Nephron (organoid): ENCODE results near the gene SRSF12.
A peak's percentile ranks its signal among the peaks of the same experiment; 100 is the strongest.

Source experiments
- H3K27ac Mint-ChIP-seq, 3 experiments: 2 replicates each; pipeline ENCODE4 v1.8.0; 2020; ENCODE audit warnings: mixed read lengths in 3 of 3, mild to moderate bottlenecking in 2 of 3, moderate library complexity in 1 of 3
- H3K27me3 Mint-ChIP-seq: 2 replicates; pipeline ENCODE4 v1.8.0; 2021; ENCODE audit warnings: low read depth, mild to moderate bottlenecking, moderate library complexity, mixed read lengths
- H3K36me3 Mint-ChIP-seq: 2 replicates; pipeline ENCODE4 v1.8.0; 2020; ENCODE audit warnings: low read depth, mixed read lengths
- H3K4me1 Mint-ChIP-seq: 2 replicates; pipeline ENCODE4 v1.8.0; 2020; ENCODE audit warnings: mixed read lengths
- H3K4me3 Mint-ChIP-seq, 3 experiments: 2 replicates each; pipeline ENCODE4 v1.8.0; 2020; ENCODE audit warnings: mild to moderate bottlenecking in 3 of 3, mixed read lengths in 3 of 3, moderate library complexity in 2 of 3
- H3K9me3 Mint-ChIP-seq: 2 replicates; pipeline ENCODE4 v1.8.0; 2020; ENCODE audit warnings: mixed read lengths
- CTCF ChIP-seq, 3 experiments: fragments of 200-600 bp; sonication (generic); IDR thresholded peaks; one replicate each; pipeline ENCODE4 v1.5.0; 2021; ENCODE audit warnings: antibody characterized with exemption in 3 of 3; ENCODE audit not compliant: unreplicated experiment in 3 of 3

Gene SRSF12

GRCh38 chr6:89054208-89054607, 63.7 kb downstream of the SRSF12 start:
- TF ChIP-seq CTCF (IDR thresholded peaks at IDR 0.05; ENCODE audit: unreplicated experiment in 3 of 3) = no peak
- Mint-ChIP-seq H3K4me3 (no peak overlapping the region), H3K27me3 (peaks cover 3% of the 10 kb centered on the region), H3K27ac (no peak overlapping the region), H3K36me3 (no peaks in the 10 kb centered on the region), H3K9me3 (no peaks in the 10 kb centered on the region), H3K4me1 (peaks cover 5% of the 10 kb centered on the region)

- H3K36me3 Mint-ChIP-seq = no peaks in the 10 kb centered on the region
- no peaks in the 10 kb centered on the region for H3K9me3 Mint-ChIP-seq
- no peak overlapping the region for H3K4me3 Mint-ChIP-seq
- no peak for TF ChIP-seq CTCF (IDR thresholded peaks at IDR 0.05; ENCODE audit: unreplicated experiment in 3 of 3)
- H3K27ac Mint-ChIP-seq = no peak overlapping the region
- H3K27me3 Mint-ChIP-seq = peaks cover 3% of the 10 kb centered on the region
- H3K4me1 Mint-ChIP-seq = peaks cover 25% of the 10 kb centered on the region
Observed at GRCh38 chr6:89051676-89052075, 66.2 kb downstream of the SRSF12 start.

GRCh38 chr6:89050697-89051096, 67.2 kb downstream of the SRSF12 start:
- peaks cover 3% of the 10 kb centered on the region for H3K27me3 Mint-ChIP-seq
- no peak for TF ChIP-seq CTCF (IDR thresholded peaks at IDR 0.05; ENCODE audit: unreplicated experiment in 3 of 3)
- H3K4me1 Mint-ChIP-seq = peaks cover 25% of the 10 kb centered on the region
- no peak overlapping the region for H3K27ac Mint-ChIP-seq
- H3K36me3 Mint-ChIP-seq = no peaks in the 10 kb centered on the region
- no peak overlapping the region for H3K4me3 Mint-ChIP-seq
- no peaks in the 10 kb centered on the region for H3K9me3 Mint-ChIP-seq

- no peak for TF ChIP-seq CTCF (IDR thresholded peaks at IDR 0.05; ENCODE audit: unreplicated experiment in 3 of 3)
Observed at GRCh38 chr6:89050155-89050554, 67.7 kb downstream of the SRSF12 start.

GRCh38 chr6:89048985-89049384, 68.9 kb downstream of the SRSF12 start:
- TF ChIP-seq CTCF (IDR thresholded peaks at IDR 0.05; ENCODE audit: unreplicated experiment in 3 of 3) = no peak
- H3K4me3 Mint-ChIP-seq = no peak overlapping the region
- peak overlapping the region in 2 of 3 experiments; percentile 13 to 42 for H3K27ac Mint-ChIP-seq
- peaks cover 3% of the 10 kb centered on the region for H3K27me3 Mint-ChIP-seq
- H3K9me3 Mint-ChIP-seq = no peaks in the 10 kb centered on the region
- H3K36me3 Mint-ChIP-seq = no peaks in the 10 kb centered on the region
- H3K4me1 Mint-ChIP-seq = peaks cover 25% of the 10 kb centered on the region

More at GRCh38 chr6:89050155-89050554, 67.7 kb downstream of the SRSF12 start:
- Mint-ChIP-seq H3K9me3 (no peaks in the 10 kb centered on the region), H3K36me3 (no peaks in the 10 kb centered on the region), H3K27me3 (peaks cover 3% of the 10 kb centered on the region), H3K4me1 (peaks cover 25% of the 10 kb centered on the region), H3K4me3 (no peak overlapping the region), H3K27ac (no peak overlapping the region)

- peak overlapping the region in 1 of 3 experiments; percentile 42 for H3K27ac Mint-ChIP-seq
- no peak overlapping the region for H3K4me3 Mint-ChIP-seq
- H3K4me1 Mint-ChIP-seq = peaks cover 25% of the 10 kb centered on the region
- TF ChIP-seq CTCF (IDR thresholded peaks at IDR 0.05; ENCODE audit: unreplicated experiment in 3 of 3) = no peak
- no peaks in the 10 kb centered on the region for H3K9me3 Mint-ChIP-seq
- H3K27me3 Mint-ChIP-seq = peaks cover 3% of the 10 kb centered on the region
- no peaks in the 10 kb centered on the region for H3K36me3 Mint-ChIP-seq
Observed at GRCh38 chr6:89048288-89048923, 69.5 kb downstream of the SRSF12 start.
